Measurements from ENCODE around the gene SERTAD3.
"Not testable (repeated sequence)": the region's sequence is repeated elsewhere in the genome, so short reads cannot be mapped to it uniquely, and the experiment has no call there.

Gene SERTAD3

DNA sequence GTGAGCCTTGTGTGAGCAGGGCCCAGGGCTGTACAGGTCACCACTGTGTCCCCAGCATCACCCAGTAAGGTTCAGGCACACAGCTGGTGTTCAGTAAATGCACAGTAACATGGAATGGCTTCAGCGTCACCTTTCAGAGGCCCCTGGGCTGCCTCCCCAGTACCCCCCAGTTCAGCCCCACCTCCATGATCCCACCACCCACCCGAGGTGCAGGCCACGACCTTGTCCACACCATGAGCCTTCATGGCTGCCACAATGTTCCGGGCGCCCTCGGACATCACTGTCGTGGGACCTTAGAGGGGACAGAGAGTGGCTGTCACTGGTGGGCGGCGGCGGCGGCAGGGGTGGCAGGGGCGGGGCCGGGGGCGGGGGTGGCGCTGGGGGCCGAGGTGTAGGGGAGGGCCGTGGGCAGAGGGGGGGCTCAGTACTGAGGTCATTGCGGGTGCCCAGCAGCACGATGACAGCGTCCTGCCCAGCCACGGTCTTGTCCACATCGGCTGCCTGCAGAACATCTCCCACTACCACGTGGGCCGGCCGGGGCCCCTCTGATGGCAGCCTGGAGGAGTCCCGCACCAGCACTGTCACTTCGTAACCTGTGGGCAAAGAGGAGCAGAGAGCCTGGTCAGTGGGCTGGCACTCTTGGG lies 13.9 kb upstream of the SERTAD3 start:
- no peak for DNase-seq (ENCODE audit: low read depth)

DNA sequence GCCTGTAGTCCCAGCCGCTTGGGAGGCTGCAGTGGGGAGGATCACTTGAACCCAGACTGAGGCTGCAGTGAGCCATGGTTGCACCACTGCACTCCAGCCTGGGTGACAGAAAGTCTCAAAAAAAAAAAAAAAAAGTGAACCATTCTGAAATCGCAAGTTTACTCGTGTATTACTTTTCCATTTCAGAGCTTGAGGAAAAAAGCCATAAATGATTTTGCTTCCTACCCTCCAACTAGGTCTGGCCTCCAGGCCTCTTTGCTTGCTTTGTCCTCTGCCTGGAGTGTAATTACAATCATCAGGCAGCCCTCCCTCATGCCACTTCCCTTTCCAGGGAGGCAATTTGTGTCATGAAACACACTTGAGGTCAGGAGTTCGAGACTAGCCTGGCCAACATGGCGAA lies 12.9 kb upstream of the SERTAD3 start:
- no peak for DNase-seq (ENCODE audit: low read depth)

DNA sequence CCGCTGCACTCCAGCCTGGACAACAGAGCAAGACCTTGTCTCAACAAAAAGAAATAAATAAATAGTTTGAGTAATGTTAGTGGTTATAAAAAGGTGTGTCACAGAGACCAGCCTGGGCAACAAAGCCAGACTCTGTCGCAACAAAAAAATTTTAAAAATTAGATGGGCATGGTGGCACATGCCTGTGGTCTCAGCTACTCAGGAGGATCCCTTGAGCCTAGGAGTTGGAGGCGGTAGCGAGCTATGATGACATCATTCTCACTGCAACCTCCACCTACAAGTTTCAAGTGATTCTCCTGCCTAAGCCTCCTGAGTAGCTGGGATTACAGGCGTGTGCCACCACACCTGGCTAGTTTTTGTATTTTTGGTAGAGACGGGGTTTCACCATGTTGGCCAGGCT lies 9.8 kb upstream of the SERTAD3 start:
- DNase-seq (ENCODE audit: low read depth), result peak; percentile 50

DNA sequence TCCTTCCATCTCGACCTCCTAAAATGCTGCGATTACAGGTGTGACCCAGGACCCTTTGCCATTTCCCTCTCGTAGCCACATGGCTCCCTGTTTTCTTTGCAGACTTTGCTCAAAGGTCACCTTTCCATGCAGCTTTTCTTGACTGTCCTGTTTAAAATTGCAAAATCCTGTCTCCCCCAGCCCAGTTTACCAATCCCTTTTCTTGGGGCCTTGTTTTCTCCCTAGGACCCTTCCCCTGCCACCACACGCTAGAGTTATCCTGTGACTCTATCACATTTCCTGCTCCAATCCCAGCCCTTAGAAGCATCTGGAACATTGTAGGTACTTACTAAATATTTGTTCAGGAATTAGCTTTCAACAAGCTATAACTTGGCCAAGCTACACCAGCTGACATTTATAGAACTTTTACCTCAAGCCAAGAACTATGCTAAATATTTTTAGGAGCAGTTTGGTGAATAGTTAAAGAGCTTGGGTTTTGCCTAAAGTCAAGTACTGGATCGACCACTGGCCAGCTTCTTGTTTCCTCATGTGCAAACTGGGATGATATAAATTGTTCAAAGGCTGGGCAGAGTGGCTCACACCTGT lies 9.1 kb upstream of the SERTAD3 start:
- no peak for DNase-seq (ENCODE audit: low read depth)

DNA sequence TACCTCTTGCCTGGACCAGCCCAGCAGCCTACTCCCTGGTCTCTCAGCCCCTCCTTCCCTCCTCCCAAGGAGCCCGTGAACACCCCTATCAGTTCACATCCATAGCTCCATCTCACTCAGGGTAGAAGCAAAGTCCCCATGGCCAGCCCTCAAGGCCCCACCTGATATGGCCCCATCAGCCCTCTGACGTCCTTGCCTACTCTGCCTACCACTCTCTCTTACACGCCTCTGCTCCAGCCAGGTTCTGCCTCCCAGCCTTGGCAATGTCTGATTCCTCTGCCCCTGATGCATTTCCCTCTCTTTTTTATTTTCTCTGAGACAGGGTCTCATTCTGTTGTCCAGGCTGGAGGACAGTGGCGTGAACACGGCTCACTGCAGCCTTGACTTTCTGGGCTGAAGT lies 7.9 kb upstream of the SERTAD3 start:
- no peak for DNase-seq (ENCODE audit: low read depth)

DNA sequence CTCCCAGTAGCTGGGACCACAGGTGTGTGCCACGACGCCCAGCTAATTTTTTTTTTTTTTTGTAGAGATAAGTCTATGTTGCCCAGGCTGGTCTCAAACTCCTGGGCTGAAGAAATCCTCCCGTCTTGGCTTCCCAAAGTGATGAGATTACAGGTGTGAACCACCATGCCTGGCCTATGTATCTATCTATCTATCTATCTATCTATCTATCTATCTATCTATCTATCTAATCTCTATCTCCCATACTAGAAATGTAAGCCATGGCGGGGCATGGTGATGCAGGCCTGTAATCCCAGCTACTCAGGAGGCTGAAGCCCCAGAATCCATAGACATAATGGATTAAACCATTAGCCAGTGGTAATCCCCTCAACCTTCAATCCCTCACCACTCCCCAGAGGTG lies 6.5 kb upstream of the SERTAD3 start:
- DNase-seq (ENCODE audit: low read depth), result no peak

DNA sequence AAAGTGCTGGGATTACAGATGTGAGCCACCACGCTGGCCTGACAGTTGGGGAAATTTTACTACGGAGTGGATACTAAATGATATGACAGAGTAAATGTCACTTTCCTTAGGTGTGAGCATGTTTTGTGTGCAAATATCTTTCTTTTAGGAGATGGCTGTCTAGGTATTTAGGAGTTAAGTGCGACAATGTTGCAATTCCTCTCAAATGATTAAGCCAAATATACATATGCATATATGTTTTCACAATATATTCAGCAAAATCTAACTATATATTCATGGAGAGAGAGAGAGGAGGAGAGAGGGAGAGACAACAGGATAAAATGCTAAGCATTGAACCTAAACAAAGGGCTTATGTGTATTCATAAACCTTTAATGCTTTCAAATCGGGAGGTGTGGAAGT lies 5.4 kb upstream of the SERTAD3 start:
- DNase-seq (ENCODE audit: low read depth), result no peak

DNA sequence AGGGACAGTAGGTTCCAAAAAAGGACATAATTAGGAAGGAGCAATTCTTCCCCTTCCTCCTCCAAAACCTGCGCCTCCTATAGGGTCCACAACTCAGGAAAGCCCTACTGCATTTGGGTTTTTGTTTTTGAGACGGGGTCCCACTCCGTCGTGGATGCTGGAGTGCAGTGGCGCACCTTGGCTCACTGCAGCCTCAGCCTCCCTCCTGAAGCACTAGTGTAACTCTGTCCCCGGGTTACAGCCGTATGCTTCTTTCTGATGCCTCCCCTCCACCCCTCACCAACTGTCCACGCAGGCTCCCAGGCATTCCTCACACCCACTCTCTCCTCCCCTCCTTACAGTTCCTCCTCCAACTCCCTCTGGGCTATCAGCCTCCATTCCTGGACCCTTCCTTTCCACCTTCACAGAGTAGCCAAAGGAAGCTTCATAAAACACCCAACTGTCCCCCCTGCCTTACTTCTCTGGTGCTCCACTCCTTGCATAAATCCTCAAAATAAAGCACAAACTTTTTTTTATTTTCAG lies 2.2 kb upstream of the SERTAD3 start:
- no peak for DNase-seq (ENCODE audit: low read depth)

DNA sequence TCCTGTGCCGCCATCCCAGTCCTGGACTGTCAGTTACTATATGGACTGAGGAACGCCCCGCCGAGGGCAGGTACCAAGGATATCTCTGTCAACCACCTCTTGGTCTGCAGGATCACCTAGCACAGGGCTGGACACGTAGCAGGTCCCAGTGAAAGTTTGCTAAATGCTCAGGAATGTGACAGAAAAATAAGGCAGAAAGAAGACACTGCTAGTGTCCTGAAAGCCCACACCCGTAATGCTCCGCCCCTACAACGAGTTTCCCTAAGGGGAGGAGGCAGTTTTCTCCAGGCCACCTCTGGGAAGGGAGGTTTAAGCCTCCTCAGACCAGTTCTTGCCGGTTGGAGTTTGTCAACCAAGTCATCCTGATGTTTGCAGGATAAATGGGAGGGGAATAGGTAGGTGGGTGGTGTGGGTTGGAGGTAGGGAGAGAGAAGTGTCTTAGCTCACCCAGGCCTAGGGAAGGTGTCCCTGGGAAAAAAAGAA lies 1.7 kb upstream of the SERTAD3 start:
- peak; percentile 48 for DNase-seq (ENCODE audit: low read depth)

DNA sequence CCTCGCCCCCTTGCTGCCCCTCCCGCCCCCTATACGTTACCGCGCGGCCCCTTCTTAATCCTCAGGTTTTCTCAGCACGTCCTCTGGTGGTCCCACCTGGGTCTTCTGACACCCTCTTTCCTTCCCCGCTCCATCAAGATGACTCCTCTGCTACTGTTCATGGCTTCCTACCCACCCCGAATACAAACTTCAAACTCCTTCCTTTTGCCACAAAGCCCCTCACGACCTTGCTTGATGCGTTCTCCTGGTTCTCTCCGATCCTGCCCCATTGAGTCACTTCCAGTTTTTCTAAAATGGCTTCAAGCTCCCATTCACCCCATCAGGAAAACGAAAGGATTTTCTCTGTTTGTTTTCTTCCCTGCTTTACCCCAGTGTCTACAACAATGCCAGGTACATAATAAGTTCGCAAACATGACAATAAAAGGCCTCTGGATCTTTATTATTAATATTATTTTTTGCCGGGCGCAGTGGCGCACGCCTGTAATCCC lies 734 bp upstream of the SERTAD3 start:
- no peak for DNase-seq (ENCODE audit: low read depth)

DNA sequence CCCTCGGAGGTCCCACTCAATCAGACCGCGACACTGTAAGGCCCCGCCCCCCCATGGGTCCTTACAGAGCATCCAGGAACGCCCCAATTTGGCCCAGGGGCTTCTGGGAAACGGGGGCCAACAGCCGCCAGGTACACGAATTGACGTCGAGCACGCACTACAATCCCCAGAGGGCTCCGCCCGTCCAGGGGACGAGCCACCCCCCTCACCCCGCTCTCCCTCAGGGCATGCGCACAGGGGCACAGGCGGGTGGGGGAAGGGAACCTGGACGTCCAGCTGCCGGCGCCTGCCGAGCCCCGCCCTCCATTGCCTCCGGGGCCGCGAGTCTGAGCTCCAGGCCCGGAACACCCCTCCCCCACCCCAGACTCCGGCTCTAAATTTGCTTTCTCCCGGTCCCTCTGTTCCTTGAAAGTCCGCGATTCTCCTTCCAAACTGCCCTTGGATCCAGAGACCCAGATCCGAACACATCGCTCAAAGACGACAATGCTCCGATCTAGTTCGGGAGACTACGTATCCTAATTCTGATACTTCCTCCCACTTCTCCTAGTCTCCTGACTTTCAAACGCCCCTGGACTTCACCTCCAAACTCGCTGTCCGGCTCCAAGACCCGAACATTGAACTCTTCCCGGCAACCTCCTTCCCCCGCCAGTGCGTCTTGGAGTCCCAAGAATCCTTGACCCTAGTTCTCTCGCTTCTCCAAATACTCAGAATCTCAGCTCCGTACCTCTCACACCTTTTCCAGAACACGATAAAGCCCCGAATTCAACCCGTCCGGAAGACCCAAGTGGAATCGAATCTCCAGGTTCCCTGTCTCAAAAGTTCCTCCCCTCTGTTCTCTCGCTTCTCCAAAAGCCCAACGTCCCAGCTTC lies 770 bp downstream of the SERTAD3 start:
- DNase-seq (ENCODE audit: low read depth), result peak; percentile 100

DNA sequence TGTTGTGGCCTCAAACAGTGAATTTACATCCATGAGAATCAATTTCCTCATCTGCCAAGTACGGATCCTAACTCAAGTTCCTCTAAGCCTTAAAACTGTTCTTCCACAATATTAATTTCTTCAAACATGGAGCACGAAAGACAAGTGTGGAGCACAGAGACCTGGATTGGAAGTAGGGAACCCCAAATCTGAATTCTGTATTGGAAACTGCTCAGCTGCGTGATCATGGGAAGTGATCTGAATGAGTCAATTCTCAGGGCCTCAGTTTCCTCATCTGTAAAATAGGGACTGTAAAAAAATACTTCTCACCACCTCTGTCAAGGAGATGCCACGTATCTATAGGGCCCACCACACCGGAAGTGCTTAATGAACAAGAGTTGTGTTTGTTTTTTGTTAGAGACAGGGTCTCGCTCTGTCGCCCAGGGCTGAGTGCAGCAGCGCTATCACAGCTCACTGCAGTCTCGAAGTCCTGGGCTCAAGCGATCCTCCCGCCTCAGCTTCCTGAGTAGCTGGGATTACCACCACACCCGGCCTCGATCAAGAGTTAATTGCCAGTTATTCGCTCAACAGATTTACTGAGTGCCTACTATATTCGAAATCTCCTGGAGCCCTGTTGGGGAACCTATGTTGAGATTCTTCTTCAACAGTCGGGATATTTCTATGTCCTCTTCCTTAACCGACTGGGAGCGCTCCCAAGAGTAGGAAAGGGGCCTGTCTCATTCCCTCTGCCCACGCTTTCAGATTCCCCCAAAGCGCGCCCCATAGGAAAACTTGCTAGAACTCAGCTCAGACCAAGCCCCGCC lies 1.6 kb downstream of the SERTAD3 start:
- DNase-seq (ENCODE audit: low read depth), result no peak

DNA sequence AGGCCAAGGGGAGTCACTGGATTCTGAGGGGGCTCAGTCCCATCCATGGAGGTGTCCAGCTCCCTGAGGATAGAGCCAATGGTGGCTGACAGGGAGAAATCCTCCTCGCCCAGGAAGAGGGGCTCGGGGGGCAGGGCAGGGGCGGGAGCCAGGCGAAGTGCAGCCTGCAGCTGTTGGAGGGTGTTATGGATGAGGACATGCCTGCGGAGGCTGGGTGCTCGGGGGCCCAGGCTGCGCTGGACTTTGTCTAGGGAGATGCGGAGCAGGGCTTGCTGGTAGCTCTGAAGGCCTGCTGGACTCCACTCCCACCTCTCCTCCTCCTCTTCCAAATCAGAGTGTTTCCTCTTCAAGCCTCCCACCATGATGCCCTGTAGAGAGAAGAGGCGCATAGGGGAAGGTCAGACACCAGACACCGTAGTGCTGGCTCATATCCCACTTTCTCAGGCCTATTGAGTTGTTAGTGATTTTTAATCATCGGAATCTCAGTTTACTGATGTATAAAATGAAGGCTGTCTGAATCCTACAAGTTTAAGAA lies 2.3 kb downstream of the SERTAD3 start:
- DNase-seq (ENCODE audit: low read depth), result no peak

DNA sequence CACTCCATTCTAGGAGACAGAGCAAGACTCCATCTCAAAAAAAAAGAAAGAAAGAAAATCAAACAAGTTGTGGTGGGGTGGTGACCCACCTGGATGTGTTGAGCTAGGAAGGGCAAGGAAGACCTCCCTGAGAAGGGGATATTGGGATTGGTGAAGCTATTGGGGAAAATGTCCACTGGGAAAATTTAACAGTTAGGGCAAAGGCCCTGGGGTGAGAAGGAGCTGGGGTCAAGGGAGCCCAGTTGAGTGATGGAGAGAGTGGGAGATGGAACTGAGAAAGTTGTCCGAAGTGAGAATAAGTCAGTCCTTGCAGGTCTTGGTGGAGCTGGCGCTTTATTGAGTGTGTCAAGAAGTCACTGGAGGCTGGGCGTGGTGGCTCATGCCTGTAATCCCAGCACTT lies 5.9 kb downstream of the SERTAD3 start:
- DNase-seq (ENCODE audit: low read depth), result no peak

DNA sequence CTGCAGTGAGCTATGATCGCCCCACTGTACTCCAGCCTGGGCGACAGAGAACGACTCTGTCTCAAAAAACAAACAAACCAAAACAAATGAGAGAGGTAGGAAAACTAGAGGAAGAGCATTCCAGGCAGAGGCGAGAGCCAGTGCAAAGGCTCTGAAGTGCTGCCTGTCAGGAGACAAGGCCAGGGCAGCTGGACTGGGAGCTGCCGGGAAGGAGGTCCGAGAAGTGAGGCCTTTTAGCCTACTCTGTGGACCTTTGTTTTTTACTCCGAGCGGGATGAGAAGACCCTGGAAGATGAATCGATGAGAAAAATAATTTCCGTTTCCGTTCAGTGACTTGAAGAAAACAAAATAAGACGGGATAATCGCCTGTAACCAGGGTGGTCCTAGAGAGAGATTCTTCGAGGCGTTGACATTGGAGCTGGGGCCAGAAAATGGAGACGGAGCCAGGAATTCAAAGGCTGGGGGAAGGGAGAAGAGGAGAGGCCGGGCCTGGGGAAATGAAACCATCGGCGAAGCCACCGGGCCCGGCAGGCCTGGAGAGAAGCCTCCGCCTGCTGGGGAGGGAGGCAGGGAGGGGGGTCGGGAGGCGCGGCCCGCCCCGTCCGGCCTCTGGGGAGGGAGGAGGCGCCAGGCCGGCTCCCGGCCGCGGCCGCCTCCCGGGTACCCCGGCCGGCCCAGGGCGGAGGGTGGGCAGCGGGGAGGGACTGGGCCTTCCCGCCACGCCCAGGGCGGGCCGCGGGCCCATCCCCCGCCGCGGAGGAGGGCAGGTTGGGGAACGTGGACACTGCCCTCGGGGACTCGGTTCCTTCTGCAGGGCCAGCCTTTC lies 10.5 kb downstream of the SERTAD3 start:
- DNase-seq (ENCODE audit: low read depth), result peak; percentile 95

DNA sequence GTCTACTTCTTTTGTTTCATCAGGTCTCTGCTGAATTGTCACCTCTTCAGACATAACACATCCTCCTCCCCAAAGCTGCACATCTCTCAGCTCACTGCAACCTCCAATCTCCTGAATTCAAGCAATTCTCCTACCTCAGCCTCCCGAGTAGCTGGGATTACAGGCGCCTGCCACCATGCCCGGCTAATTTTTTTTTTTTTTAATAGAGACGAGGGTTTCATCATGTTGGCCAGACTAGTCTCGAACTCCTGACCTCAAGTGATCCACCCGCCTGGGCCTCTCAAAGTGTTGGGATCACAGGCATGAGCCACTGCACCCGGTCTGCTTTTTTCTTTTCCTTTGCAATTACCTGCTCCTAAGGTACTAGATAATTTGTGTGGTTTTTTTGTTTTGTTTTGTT lies 11.4 kb downstream of the SERTAD3 start:
- not testable (repeated sequence) for DNase-seq (ENCODE audit: low read depth)

DNA sequence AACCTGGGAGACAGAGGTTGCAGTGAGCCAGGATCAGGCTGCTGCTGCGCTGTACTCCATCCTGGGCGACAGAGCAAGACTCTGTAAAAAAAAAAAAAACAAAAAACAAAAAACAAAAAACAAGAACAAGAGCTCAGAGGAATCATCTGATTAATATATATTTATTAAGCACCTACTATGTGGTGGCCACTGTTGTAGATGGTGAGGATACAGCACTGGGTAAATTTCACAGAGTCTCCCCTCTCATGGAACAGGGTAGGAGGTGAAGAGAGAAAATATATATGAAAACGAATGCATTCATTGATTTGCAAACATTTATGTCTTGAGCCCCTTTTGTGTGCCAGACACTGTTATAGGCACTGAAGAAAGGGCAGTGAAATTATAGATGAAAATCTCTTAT lies 12.4 kb downstream of the SERTAD3 start:
- DNase-seq (ENCODE audit: low read depth), result no peak

DNA sequence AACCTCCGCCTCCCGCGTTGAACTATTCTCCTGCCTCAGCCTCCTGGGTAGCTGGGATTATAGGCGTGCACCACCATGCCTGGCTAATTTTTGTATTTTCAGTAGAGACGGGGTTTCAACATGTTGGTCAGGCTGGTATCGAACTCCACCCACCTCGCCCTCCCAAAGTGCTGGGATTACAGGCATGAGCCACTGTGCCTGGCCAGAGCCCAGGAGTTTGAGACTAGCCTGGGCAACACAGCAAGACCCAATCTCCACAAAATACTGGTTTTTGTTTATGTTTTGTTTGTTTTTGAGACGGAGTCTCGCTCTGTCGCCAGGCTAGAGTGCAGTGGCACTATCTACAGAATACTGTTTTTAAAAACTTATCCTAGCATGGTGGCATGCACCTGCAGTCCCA lies 13.9 kb downstream of the SERTAD3 start:
- not testable (repeated sequence) for DNase-seq (ENCODE audit: low read depth)

DNA sequence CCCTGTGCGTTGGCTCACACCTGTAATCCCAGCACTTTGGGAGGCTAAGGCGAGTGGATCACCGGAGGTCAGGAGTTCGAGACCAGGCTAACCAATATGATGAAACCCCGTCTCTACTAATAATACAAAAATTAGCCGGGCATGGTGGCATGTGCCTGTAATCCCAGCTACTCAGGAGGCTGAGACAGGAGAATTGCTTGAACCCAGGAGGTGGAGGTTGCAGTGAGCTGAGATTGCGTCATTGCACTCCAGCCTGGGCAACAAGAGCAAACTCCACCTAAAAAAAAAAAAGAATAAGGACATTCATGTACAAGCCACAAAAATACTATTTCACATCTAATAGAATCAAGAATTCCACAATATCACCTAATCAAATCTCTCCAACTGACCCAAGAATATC lies 15.9 kb downstream of the SERTAD3 start:
- not testable (repeated sequence) for DNase-seq (ENCODE audit: low read depth)

DNA sequence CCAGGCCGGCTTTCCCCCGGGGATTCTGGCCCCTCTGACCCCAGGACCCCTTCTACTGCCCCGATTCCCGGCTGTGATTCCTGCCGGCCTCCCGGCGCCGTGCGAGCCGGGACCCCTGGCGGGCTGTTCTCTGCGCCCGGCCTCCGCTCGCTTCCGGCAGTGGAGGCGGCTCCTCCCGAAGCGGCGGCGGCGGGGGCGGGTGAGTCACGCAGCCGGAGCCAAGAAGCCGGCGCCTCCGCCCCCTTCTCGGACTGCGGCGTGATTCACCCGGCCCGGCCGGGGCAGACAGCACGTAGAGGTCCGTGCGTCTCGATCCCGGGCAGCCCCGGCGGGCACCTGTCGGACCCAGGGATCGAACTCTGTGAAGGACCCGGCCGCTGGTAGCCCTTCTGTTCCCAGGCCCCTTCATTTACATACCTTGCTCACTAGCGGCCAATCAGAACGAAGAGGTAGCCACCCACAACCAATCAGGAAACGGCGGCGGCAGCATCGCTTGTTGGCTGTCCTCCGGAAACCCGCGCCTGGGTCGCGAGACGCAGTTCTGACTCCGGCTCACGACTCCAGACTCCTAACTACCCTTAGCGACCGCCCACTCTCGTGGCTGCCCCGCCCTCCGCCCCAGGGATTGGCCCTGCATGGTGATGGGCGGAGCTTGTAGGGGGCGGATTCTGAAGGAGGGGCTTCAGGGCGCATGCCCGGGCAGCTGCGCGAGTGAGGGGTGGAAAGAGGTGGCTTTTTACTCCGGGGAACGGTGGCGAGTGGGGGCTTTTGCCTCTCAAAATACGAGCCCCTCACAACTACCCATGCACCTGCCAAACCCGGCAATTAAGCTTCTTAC lies 18.5 kb downstream of the SERTAD3 start, which contains the start of gene SERTAD1:
TSS of gene SERTAD1 (minus strand) at position 543 of the 838 bp plus-strand sequence. CDS start 2,446 bp downstream, outside the sequence.
- peak; percentile 99 for DNase-seq (ENCODE audit: low read depth)

Data from EH (cell line).